Mesendoderm (in vitro differentiated cells): ENCODE measurements around the gene UBE2QL1.

ENCODE experiments used
- DNase-seq: peaks from one replicate; pipeline ENCODE4 v3.0.0; 2013
- H2AK5ac ChIP-seq: 2 replicates; pipeline ENCODE4 v1.6.1; 2013; ENCODE audit warnings: low read length, inconsistent platforms
- H2BK120ac ChIP-seq: 2 replicates; pipeline ENCODE4 v1.6.1; 2013; ENCODE audit warnings: low read depth, mild to moderate bottlenecking, low read length, moderate library complexity, mixed read lengths
- H2BK15ac ChIP-seq: replicated peaks from 2 replicates; pipeline ENCODE4 v1.6.1; 2013; ENCODE audit warnings: low read depth, mild to moderate bottlenecking, moderate library complexity
- H2BK5ac ChIP-seq: 2 replicates; pipeline ENCODE4 v1.6.1; 2013; ENCODE audit warnings: low read length, inconsistent platforms
- H3K18ac ChIP-seq: 2 replicates; pipeline ENCODE4 v1.6.1; 2013; ENCODE audit warnings: mild to moderate bottlenecking, low read length, mixed read lengths
- H3K23ac ChIP-seq: one replicate; pipeline ENCODE4 v1.6.1; 2013; ENCODE audit warnings: low read length
- H3K27ac ChIP-seq: 2 replicates; pipeline ENCODE4 v1.5.1; 2013; ENCODE audit warnings: low read depth, mild to moderate bottlenecking, inconsistent platforms, low read length, moderate library complexity
- H3K27me3 ChIP-seq: 2 replicates; pipeline ENCODE4 v1.6.1; 2013; ENCODE audit warnings: low read length, control low read depth, mild to moderate bottlenecking, inconsistent platforms; ENCODE audit not compliant: insufficient read depth, poor library complexity
- H3K36me3 ChIP-seq: 2 replicates; pipeline ENCODE4 v1.6.1; 2013; ENCODE audit warnings: low read length, inconsistent platforms; ENCODE audit not compliant: control insufficient read depth, insufficient read depth
- H3K4ac ChIP-seq: one replicate; pipeline ENCODE4 v1.6.1; 2013; ENCODE audit warnings: low read depth, mild to moderate bottlenecking, low read length, moderate library complexity
- H3K4me1 ChIP-seq: 2 replicates; pipeline ENCODE4 v1.6.1; 2013; ENCODE audit warnings: low read depth, low read length, inconsistent platforms; ENCODE audit not compliant: control insufficient read depth
- H3K4me2 ChIP-seq: 2 replicates; pipeline ENCODE4 v1.6.1; 2013; ENCODE audit warnings: low read length
- H3K4me3 ChIP-seq: 2 replicates; pipeline ENCODE4 v1.5.1; 2013; ENCODE audit warnings: mild to moderate bottlenecking, low read length
- H3K56ac ChIP-seq: one replicate; pipeline ENCODE4 v1.6.1; 2013; ENCODE audit warnings: low read length
- H3K79me1 ChIP-seq: 2 replicates; pipeline ENCODE4 v1.6.1; 2013; ENCODE audit warnings: low read length, inconsistent platforms
- H3K79me2 ChIP-seq: 2 replicates; pipeline ENCODE4 v1.6.1; 2013; ENCODE audit warnings: mild to moderate bottlenecking, low read length; ENCODE audit not compliant: control insufficient read depth, insufficient read depth
- H3K9ac ChIP-seq: 2 replicates; pipeline ENCODE4 v1.6.1; 2013; ENCODE audit warnings: low read length, inconsistent platforms
- H4K5ac ChIP-seq: one replicate; pipeline ENCODE4 v1.6.1; 2013; ENCODE audit warnings: low read length
- H4K8ac ChIP-seq: one replicate; pipeline ENCODE4 v1.6.1; 2013; ENCODE audit warnings: low read depth, mild to moderate bottlenecking, control low read depth, low read length, moderate library complexity
- WGBS: extraction: QIAGEN DNeasy Blood & Tissue Kit; methylation state at CpG from one replicate; pipeline ENCODE4 v1.1.7; 2013; ENCODE audit warnings: low lambda C conversion rate, missing lambda C conversion rate; ENCODE audit not compliant: insufficient coverage; ENCODE audit errors: extremely low coverage; 5-methylcytosine and 5-hydroxymethylcytosine counted together

The UBE2QL1 gene

GRCh38 chr5:6439588-6440550, 8.8 kb upstream of the UBE2QL1 start:
- no CpG with 5 or more reads among the region's 5 CpGs for WGBS
- no peak overlapping the region for H3K9ac ChIP-seq
- H3K56ac ChIP-seq, result no peak overlapping the region
- no peaks in the 10 kb centered on the region for H3K27me3 ChIP-seq
- H2AK5ac ChIP-seq, result no peak overlapping the region
- H2BK5ac ChIP-seq, result no peak overlapping the region
- H3K79me1 ChIP-seq, result no peaks in the 10 kb centered on the region
- no peaks in the 10 kb centered on the region for H3K79me2 ChIP-seq
- no peak overlapping the region for H3K4ac ChIP-seq
- no peak overlapping the region for H3K4me3 ChIP-seq
- no peak overlapping the region for H4K8ac ChIP-seq
- no peak overlapping the region for H3K23ac ChIP-seq
- no peak overlapping the region for H3K27ac ChIP-seq
- no peak overlapping the region for H3K18ac ChIP-seq
- peak; percentile 87 for DNase-seq
- no peak overlapping the region for H2BK15ac ChIP-seq
- H3K4me2 ChIP-seq, result no peak overlapping the region
- H3K36me3 ChIP-seq, result no peaks in the 10 kb centered on the region
- H2BK120ac ChIP-seq, result no peak overlapping the region
- no peak overlapping the region for H4K5ac ChIP-seq
- H3K4me1 ChIP-seq, result no peaks in the 10 kb centered on the region

- no CpG with 5 or more reads among the region's 2 CpGs for WGBS
- Histone ChIP-seq H2BK15ac (no peak overlapping the region), H3K27me3 (no peaks in the 10 kb centered on the region), H2BK120ac (no peak overlapping the region), H3K18ac (no peak overlapping the region), H4K8ac (no peak overlapping the region), H3K4me1 (no peaks in the 10 kb centered on the region), H3K36me3 (no peaks in the 10 kb centered on the region), H3K4me2 (no peak overlapping the region), H3K79me2 (no peaks in the 10 kb centered on the region), H2BK5ac (no peak overlapping the region), H3K79me1 (no peaks in the 10 kb centered on the region), H3K4me3 (no peak overlapping the region), H2AK5ac (no peak overlapping the region), H3K27ac (no peak overlapping the region), H3K4ac (no peak overlapping the region), H3K23ac (no peak overlapping the region), H4K5ac (no peak overlapping the region), H3K56ac (no peak overlapping the region), H3K9ac (no peak overlapping the region)
- no peak for DNase-seq
Measured at GRCh38 chr5:6442333-6442732, 6.3 kb upstream of the UBE2QL1 start.

GRCh38 chr5:6443326-6443725, 5.3 kb upstream of the UBE2QL1 start:
- H2BK120ac ChIP-seq, result no peak overlapping the region
- WGBS, result no CpG with 5 or more reads among the region's 5 CpGs

GRCh38 chr5:6446042-6446441, 2.6 kb upstream of the UBE2QL1 start:
- Histone ChIP-seq H3K27me3 (peaks cover 15% of the 10 kb centered on the region), H3K79me1 (no peaks in the 10 kb centered on the region), H3K79me2 (no peaks in the 10 kb centered on the region), H2AK5ac (no peak overlapping the region), H3K4me3 (no peak overlapping the region), H3K4me2 (no peak overlapping the region), H2BK120ac (no peak overlapping the region), H3K18ac (no peak overlapping the region), H3K36me3 (no peaks in the 10 kb centered on the region), H2BK15ac (no peak overlapping the region), H3K4ac (no peak overlapping the region), H3K9ac (no peak overlapping the region), H3K4me1 (peaks cover 4% of the 10 kb centered on the region), H4K8ac (no peak overlapping the region), H3K56ac (no peak overlapping the region), H3K23ac (no peak overlapping the region), H4K5ac (no peak overlapping the region), H3K27ac (no peak overlapping the region), H2BK5ac (no peak overlapping the region)
- no CpG with 5 or more reads among the region's 12 CpGs for WGBS
- DNase-seq, result no peak

More at GRCh38 chr5:6443326-6443725, 5.3 kb upstream of the UBE2QL1 start:
- no peak overlapping the region for H4K5ac ChIP-seq
- no peak overlapping the region for H3K4me2 ChIP-seq
- no peak overlapping the region for H4K8ac ChIP-seq
- no peaks in the 10 kb centered on the region for H3K36me3 ChIP-seq
- no peak overlapping the region for H2BK5ac ChIP-seq
- no peak overlapping the region for H3K27ac ChIP-seq
- H3K9ac ChIP-seq, result no peak overlapping the region
- no peak for DNase-seq
- H3K4me1 ChIP-seq, result no peaks in the 10 kb centered on the region
- H2BK15ac ChIP-seq, result no peak overlapping the region
- no peak overlapping the region for H3K18ac ChIP-seq
- no peak overlapping the region for H3K4me3 ChIP-seq
- no peaks in the 10 kb centered on the region for H3K79me2 ChIP-seq
- H3K4ac ChIP-seq, result no peak overlapping the region
- H3K23ac ChIP-seq, result no peak overlapping the region
- no peaks in the 10 kb centered on the region for H3K27me3 ChIP-seq
- no peak overlapping the region for H2AK5ac ChIP-seq
- no peaks in the 10 kb centered on the region for H3K79me1 ChIP-seq
- H3K56ac ChIP-seq, result no peak overlapping the region

GRCh38 chr5:6446626-6447309, 1.9 kb upstream of the UBE2QL1 start:
- Histone ChIP-seq H3K18ac (no peak overlapping the region), H3K27ac (no peak overlapping the region), H4K8ac (no peak overlapping the region), H3K23ac (no peak overlapping the region), H3K9ac (no peak overlapping the region), H3K4me2 (no peak overlapping the region), H3K4me1 (peaks cover 4% of the 10 kb centered on the region), H3K56ac (no peak overlapping the region), H2BK120ac (no peak overlapping the region), H3K79me1 (no peaks in the 10 kb centered on the region), H2BK5ac (no peak overlapping the region), H3K4ac (no peak overlapping the region), H3K79me2 (no peaks in the 10 kb centered on the region), H3K36me3 (no peaks in the 10 kb centered on the region), H4K5ac (no peak overlapping the region), H3K27me3 (peaks cover 15% of the 10 kb centered on the region), H2AK5ac (no peak overlapping the region), H2BK15ac (no peak overlapping the region), H3K4me3 (no peak overlapping the region)
- no peak for DNase-seq
- WGBS, result no CpG with 5 or more reads among the region's 21 CpGs
